Cardiac atrium fibroblast (primary cell): ENCODE data around the gene ECM2. TPM values are rescaled to one million over a fixed set of nuclear protein-coding genes. Genes with fewer than 3 reads are reported as not detected.

Experiments
- total RNA-seq: library from RNA; depleted of rRNA; stranded (reverse); fragments of >200 nt; gene quantifications from 2 replicates; pipeline ENCODE4 v1.2.3, GENCODE V29; 2015

The ECM2 gene
- 5.8 and 6.0 TPM in 2 replicates for total RNA-seq

GRCh38 chr9:92535940-92536850 is at the start of gene ECM2:
Gene ECM2 (minus strand): TSS chr9:92535990. CDS start chr9:92522866, 13,124 bp downstream.

GRCh38 chr9:92482329-92482728 is 53.5 kb downstream of the ECM2 start, which contains the start of gene ASPN:
Gene ASPN (minus strand): TSS chr9:92482506.

Other genes starting within 250 kb of the ECM2 start
- 164 and 171 TPM in 2 replicates for gene IARS1, start 242.3 kb downstream of the ECM2 start, total RNA-seq
- gene NOL8, start 210.6 kb downstream of the ECM2 start, total RNA-seq = 22.4 and 28.2 TPM in 2 replicates
- 0.36 and 11.2 TPM in 2 replicates for gene CENPP, start 210.0 kb downstream of the ECM2 start, total RNA-seq
- gene OGN, start 131.4 kb downstream of the ECM2 start, total RNA-seq = 0.49 and 11.4 TPM in 2 replicates
- gene OMD, start 111.5 kb downstream of the ECM2 start, total RNA-seq = 9.1 and 12.5 TPM in 2 replicates
- 0.49 and 3.6 TPM in 2 replicates for gene ASPN, start 53.5 kb downstream of the ECM2 start, total RNA-seq
- 7.2 and 10.7 TPM in 2 replicates for gene IPPK, start 134.1 kb upstream of the ECM2 start, total RNA-seq
- gene BICD2, start 228.8 kb upstream of the ECM2 start, total RNA-seq = 32.3 and 33.0 TPM in 2 replicates